Activated CD4-positive, alpha-beta T cell treated with anti-CD3 and anti-CD28 coated beads, Interleukin-2, Interleukin-4, amounts not matched to agents 100 ng/mL and 50 ng/mL, durations not matched to agents 16 hours and 8 hours (primary cell): Measurements from ENCODE around the gene RASD2.

Experiments used
- DNase-seq: peaks from one replicate; pipeline ENCODE4 v3.0.0-alpha.2; 2020; ENCODE audit warnings: low spot score

Gene RASD2

DNA sequence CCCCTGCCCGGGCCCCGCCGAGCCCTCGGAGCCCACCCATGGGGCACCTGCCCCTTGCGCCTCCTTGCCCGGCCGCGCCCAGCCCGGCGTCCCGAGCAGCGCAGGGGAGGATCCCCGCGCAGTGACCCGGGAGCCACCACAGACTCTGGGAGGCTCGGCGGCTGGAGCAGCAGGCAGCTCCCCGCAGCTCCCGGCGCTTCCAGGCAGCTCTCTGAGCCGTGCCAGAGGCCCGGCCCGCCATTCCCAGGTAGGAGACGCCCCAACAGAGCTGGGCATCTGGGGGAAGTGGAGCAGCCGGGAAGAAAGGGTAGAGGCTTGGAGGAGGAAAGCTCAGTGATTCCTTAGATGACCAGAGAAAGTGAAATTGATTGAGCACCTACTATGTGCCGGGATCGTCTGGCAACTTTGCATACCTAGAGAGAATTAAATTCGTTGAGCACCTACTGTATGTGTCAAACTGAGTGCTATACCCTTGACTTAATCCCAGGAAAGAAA lies 670 bp downstream of the RASD2 start:
- no peak for DNase-seq

DNA sequence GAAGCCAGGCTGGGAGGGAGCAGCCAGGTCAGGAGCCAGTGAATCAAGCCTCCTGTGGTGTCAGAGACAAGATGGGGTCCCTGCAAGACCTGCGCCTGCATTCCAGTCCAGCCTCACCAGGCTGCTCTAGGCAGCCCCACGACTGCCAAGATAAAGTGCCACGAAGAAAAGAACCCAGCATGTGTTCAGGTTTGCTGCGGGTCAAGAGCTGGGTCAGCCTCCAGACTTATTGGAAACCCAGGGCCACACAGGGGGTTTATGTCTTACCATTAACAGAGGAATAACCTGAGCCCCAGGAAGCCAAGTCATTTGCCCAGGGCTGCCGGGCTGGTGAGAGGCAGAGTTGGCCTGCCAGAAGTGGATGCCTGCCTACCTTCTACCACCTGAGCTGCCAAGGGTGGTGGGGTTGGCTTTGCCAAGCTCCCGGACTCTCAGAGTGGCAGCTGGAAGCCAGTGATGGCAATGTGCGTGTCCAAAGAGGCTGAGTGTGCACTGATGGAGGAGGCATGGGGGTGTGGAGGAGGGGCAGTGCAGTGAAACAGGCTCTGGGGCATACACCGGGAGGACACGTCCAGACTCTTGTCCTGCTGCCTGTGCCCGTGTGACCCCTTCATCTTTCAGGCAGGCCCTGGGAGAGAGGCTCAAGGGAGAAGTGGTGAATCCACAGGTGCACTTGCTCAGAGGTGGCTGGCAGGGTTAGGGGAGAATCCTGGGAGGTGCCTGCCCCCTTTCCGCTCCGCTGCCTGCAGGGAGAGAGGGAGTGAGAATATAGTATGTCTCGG lies 1.7 kb downstream of the RASD2 start:
- DNase-seq: no peak

GRCh38 chr22:35542939-35543516 lies 2.4 kb downstream of the RASD2 start:
- DNase-seq: no peak

DNA sequence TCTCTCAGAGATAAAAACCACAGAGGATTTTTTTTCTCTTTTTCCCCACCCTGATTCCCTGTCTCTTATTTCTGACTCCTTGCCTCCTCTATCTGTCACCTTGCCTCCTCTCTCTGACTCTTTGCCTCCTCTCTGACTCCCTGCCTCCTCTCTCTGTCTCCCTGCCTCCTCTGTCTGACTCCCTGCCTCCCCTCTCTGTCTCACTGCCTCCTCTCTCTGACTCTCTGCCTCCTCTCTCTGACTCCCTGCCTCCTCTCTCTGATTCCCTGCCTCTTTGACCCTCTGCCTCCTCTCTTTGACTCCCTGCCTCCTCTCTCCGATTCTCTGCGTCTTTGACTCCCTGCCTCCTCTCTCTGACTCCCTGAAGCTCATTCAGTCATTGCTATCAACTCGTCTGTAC lies 3.1 kb downstream of the RASD2 start:
- DNase-seq: no peak

DNA sequence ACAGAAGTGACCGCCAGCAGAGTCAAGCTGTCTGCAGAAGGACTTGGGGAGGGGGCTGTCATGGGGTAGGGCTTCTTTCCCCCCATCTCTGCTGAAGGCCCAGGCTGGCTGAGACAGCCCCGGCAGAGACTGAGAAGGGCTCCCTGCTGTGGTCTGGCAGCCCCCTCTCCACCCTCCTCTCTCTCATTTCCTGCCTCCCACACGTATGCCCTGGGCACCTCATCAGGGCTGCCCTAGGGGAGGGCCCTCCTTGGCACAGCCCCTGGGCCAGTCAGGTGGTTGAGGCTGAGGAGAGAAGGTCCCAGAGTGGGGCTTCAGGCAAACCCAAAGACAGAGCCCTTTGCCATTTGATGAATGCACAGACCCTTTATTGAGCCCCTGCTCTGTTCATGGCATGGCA lies 3.6 kb downstream of the RASD2 start:
- DNase-seq: no peak

GRCh38 chr22:35544827-35545226 lies 4.2 kb downstream of the RASD2 start:
- DNase-seq: no peak

DNA sequence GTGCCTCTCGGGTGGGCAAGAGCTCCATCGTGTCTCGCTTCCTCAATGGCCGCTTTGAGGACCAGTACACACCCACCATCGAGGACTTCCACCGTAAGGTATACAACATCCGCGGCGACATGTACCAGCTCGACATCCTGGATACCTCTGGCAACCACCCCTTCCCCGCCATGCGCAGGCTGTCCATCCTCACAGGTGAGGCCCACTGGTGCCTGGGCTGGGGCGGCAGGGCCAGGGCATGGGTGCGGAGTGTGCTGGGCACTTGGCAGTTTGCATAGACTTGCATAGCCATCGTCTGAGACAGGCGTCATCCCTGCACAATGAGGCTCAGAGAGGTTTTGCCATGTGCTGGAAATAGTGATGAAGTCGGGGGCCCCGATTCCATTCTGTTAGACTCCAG lies 6.3 kb downstream of the RASD2 start:
- no peak for DNase-seq

DNA sequence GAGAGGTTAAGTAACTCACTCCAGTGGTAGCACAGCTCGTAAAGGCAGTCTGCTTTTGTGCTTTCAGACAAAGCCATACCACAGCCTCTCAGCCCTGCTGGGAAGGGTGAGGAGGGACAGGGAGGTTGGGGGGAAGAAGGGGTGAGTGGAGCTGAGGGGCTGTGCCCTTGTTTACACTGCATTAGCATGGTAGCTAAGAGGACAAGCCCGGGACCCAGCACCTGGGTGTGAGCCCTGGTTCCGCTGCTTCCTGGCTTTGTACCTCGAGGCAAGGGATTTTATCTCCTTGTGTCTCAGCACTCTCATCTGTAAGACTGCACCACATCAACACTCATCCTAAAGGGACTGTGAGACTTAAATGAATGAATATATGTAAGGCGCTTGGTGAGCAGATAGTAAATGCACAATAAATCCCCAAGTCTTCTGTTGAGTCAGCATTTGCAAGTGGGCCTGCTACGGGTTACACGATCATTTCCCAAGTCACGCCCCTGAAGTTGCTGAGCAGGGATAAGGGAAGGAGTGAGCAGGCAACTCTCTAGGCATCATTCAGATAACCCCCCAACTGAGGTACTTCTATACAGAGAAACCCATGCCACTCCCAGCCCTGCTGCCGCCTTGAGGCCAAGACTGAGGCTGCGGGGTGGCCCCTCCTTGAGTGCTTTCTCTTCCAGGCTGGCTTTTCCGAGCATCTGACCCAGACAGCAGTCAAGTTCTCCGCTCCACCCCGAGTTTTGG lies 7.5 kb downstream of the RASD2 start:
- no peak for DNase-seq

DNA sequence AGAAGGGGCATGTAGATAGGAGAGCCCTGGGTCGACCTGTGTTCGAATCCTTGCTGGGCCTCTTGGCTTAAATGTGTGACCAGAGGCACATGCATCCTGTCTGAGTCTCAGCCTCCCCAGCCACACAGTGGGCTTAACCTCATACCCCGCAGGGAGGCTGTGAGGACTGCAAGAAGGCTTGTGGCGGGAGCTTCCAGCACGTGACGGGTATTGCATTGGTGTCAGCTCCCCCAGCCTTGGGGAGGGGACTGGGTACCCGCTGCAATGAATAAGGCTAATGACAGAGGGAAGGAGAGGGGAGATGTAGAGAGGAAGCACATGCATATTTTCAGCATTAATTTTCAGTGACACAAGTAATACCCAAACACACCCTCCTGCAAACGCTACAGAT lies 8.1 kb downstream of the RASD2 start:
- DNase-seq: no peak

DNA sequence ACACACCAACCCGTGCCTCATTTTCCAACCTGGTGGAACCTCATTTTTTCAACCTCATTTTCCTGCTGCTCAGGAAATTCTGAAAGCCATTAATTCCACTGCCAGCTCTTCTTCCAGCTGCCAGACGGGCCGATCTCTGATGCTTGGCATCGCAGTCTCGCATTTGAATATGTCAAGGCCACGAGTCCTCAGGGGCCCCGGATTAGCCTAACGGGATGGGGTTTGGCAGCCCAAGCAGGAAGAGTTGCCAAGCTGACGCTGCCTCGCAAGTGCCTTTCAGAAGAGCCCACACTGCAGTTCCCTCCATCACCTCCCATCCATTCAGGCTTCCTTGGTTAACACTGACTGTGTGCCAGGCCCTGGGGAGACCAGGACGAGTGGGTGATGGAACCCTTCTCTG lies 8.7 kb downstream of the RASD2 start:
- no peak for DNase-seq

- DNase-seq: no peak
Observed at GRCh38 chr22:35551549-35552177, 11.0 kb downstream of the RASD2 start.

DNA sequence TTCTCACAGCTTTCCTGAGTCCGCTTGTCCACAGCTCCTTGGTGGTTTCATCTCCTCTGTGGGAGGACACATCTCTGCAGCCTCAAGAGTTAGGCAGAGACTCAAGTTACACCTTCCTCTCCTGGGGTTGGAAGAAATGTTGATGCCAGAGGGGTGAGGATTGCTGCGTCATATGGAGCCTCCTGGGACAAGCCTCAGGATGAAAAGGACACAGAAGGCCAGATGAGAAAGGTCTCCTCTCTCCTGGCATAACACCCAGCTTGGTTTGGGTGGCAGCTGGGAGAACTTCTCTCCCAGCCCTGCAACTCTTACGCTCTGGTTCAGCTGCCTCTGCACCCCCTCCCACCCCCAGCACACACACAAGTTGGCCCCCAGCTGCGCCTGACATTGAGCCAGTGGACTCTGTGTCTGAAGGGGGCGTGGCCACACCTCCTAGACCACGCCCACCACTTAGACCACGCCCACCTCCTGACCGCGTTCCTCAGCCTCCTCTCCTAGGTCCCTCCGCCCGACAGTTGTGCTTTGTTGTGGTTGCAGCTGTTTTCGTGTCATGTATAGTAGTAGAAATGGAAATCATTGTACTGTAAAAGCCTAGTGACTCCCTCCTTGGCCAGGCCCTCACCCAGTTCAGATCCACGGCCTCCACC lies 11.7 kb downstream of the RASD2 start:
- DNase-seq: peak; percentile 76

- DNase-seq: no peak
Observed at GRCh38 chr22:35552846-35553245, 12.2 kb downstream of the RASD2 start.

DNA sequence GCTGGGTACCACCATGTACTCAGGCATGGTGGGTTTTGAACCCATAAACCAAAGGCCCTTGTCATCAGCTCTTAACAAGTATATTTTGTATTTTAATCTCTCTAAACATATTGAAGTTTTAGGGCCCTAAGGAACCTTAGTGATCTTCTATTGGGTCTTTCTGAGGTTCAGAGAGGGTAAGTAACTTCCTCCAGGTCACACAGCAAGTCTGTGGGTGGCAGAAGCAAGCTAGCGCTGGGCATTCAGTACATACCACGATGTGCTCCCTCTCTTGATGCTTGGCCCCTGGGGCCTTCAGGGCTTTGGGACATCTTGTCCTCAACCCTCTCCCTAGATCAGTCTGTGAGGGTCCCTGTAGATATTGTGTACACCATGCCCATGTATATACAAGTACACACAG lies 12.7 kb downstream of the RASD2 start:
- no peak for DNase-seq

DNA sequence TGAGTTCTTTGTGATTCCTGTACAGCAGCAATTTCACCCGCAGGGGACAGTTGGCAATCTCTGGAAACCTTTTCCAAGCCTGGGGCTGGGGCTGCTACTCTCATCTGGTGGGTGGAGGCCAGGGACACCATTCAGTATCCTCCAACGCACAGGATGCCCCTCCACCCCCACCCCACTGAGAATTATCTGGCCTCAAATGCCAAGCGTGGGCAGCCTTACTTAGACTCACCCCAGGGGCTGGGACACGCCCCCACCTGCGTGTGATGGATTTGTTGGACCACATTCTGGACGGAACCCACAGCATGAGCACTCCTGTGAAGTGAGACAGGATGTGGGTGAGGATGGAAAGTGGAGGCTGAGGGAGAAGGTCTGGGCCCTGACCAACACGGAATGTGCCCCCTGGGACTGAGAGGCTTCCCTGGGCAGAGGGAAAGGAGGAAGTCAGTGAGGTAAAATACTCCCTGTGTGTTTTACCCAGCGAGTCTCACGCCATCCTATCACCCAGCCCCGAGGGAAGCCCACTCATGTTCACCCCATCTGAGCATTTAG lies 13.7 kb downstream of the RASD2 start:
- DNase-seq: no peak

GRCh38 chr22:35555483-35555890 lies 14.9 kb downstream of the RASD2 start:
- no peak for DNase-seq

DNA sequence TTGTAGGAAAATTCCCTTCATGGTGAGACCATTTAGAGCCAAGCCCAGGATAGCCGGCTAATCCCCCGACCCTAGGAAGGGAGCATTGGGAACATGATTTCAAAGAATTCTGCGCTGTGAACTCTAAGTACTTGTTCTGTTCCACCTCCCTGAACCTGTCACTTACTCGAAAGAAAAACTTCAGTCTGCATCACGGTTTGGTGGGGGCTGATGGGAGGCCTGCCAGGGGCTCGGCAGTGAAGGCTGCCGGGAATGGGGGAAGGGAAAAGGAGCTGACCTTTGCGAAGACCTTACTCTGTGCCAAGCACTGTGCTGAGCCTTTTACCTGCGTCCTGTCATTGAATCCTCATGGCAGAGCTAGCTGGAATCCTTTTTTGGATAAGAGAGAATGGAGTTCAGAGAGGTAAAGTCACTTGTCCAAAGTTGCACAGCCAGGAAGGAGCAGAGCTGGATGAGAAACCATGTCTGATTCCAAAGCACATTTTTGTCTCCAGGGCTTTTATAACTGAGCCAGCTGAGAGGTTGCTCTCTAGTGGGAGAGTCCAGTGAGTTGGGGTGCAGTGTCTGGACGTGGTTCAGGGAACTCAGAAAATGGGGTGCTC lies 15.4 kb downstream of the RASD2 start:
- DNase-seq: no peak

- DNase-seq: no peak
Observed at GRCh38 chr22:35556666-35557065, 16.0 kb downstream of the RASD2 start.

GRCh38 chr22:35558031-35558430 lies 17.4 kb downstream of the RASD2 start:
- DNase-seq: no peak

DNA sequence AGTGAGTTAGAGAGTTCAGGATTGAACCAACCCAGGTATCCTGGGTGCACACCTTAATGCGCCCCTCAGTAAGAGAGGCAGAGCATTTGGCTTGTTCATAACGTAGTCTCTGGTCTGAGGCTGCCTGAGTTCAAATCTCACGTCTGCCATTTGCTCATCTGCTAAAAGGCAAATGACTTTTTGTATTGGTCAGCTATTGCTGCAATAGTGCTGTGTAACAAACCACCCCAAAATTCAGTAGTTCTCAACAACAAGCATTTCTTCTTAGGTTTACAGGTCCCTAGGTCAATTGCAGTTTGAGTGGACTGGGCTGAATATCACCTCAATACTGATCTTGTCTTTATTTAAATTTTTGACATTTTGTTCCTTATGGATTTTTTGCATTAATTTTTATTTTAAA lies 18.1 kb downstream of the RASD2 start:
- no peak for DNase-seq

DNA sequence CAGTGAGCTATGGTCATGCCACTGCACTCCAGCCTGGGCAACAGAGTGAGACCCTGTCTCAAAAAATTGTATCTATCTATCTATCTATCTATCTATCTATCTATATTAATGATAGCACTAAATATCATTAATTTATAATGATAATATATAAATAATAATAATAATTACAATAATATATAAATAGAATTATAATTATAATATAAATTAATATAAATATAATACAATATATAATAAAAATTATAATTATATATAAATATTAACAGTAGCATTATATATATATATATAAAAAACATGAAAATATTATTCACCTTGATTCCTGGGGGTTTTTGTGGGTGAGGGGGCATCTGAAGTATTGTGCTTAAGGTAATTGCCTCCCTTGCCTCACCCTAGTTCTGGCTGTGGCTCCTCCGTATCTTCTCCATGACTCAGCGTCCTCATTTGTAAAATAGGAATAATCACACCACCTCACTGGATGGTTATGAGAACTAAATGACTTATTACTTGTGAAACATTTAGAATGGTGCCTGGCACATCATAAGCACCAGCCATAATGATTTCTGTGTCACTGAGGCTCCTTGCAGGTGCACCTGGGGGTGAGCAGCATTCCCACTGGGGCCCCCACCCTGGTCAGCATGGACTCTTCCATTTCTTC lies 18.8 kb downstream of the RASD2 start:
- DNase-seq: no peak
